ENCODE measurements around the gene AIMP2.

The AIMP2 gene

DNA sequence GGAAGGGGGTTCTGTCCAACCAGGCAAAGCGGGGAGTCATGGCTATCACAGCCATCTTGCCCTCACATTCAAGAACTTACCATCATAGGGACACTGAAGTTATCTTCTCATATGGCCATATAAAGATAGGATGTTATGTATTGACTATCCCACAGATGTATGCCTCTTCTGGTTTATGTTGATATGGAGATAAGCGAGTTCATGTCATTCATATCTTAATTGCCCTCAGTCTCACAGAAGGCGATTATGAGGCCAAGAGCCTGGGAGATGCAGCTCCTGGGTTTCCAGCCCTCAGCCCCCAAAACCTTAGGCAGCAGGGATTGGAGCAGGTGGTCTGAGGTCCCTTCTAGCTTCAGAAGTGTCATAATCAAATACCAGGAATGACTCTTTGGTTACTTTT lies 13.6 kb downstream of the AIMP2 start:
- Histone ChIP-seq H3K27me3 (ENCODE audit: control insufficient read depth, insufficient read depth, low read length) (no peaks in the 10 kb centered on the region), H3K36me3 (ENCODE audit: control insufficient read depth, insufficient read depth, low read length) (no peaks in the 10 kb centered on the region), H3K4me2 (ENCODE audit: low read length) (no peak overlapping the region), H3K27ac (no peak overlapping the region), H3K4me3 (ENCODE audit: low read depth, low read length) (no peak overlapping the region), H2AFZ (no peak overlapping the region), H3K9me3 (ENCODE audit: control insufficient read depth, low read length) (no peaks in the 10 kb centered on the region), H3K79me2 (peaks cover 10% of the 10 kb centered on the region), H3K9ac (no peak overlapping the region), H3K4me1 (peaks cover 15% of the 10 kb centered on the region)
- TF ChIP-seq, protein P1, sequence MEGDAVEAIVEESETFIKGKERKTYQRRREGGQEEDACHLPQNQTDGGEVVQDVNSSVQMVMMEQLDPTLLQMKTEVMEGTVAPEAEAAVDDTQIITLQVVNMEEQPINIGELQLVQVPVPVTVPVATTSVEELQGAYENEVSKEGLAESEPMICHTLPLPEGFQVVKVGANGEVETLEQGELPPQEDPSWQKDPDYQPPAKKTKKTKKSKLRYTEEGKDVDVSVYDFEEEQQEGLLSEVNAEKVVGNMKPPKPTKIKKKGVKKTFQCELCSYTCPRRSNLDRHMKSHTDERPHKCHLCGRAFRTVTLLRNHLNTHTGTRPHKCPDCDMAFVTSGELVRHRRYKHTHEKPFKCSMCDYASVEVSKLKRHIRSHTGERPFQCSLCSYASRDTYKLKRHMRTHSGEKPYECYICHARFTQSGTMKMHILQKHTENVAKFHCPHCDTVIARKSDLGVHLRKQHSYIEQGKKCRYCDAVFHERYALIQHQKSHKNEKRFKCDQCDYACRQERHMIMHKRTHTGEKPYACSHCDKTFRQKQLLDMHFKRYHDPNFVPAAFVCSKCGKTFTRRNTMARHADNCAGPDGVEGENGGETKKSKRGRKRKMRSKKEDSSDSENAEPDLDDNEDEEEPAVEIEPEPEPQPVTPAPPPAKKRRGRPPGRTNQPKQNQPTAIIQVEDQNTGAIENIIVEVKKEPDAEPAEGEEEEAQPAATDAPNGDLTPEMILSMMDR (IDR thresholded peaks at IDR 0.05), result no peak

DNA sequence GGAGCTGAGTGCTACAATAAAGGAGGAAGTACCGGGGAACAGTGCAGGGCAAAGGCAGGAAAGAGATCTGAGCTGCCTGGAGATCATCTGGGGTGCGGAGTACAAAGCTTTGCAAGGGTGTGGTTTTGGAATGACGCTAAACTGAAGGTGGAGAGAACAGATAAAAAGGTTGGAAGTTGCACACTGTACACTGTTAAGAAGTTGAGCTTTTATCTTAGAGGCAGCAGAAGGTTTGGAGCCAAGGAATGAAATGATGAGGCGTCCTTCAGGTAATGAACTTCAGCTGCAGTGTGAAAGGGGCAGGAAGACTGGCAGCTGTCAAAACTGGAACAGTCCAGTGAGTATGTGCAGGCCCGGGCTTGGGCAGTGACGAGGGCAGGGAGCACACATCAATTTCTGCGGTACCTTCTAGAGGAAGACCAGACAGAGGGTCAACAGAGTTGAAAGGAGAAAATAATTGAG lies 14.9 kb downstream of the AIMP2 start:
- peaks cover 11% of the 10 kb centered on the region for H3K79me2 ChIP-seq
- H3K27ac ChIP-seq, result no peak overlapping the region
- no peak overlapping the region for H3K4me2 ChIP-seq (ENCODE audit: low read length)
- TF ChIP-seq, protein P1 (IDR thresholded peaks at IDR 0.05), result no peak
- peaks cover 13% of the 10 kb centered on the region for H3K4me1 ChIP-seq
- no peak overlapping the region for H3K9ac ChIP-seq
- no peaks in the 10 kb centered on the region for H3K27me3 ChIP-seq (ENCODE audit: control insufficient read depth, insufficient read depth, low read length)
- no peak overlapping the region for H2AFZ ChIP-seq
- H3K36me3 ChIP-seq (ENCODE audit: control insufficient read depth, insufficient read depth, low read length), result no peaks in the 10 kb centered on the region
- no peaks in the 10 kb centered on the region for H3K9me3 ChIP-seq (ENCODE audit: control insufficient read depth, low read length)
- H3K4me3 ChIP-seq (ENCODE audit: low read depth, low read length), result no peak overlapping the region

DNA sequence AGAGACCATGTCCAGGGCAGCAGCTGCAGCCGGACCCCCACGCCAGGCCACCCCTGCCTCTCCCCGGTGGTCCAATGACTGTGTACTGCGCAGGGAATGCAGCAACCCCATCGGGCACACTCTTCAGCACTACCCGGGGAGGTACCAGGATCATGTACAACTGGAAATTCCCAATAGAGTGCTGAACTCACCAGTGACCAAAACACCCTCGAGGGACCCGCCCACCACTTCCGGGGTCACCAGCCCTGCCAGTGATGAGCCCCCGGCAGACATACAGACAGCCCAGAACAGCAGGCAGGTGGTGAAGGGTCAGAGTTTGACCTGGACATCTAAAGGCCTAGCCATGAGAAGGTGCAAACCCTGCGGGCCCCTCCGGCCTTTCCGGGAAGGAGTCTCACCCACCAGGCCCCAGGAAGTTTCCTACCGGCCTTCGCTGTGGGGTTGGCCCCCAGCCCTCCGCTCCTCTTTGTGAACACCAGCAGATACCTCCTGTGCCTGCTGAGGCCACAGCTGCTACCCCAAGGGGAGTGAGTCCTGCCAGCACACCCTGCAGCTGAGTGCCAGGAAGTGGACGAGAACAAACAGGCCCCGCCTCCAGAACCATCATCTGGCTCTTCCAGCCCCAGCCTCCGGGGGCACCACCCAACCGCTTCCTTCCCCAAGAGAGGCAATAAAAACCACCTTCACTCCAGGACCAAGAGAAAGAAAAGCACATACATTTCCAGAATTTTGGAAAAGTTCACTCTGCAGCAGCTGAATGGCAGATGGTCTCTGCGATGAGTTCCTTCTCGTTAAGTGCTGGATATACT lies 17.1 kb downstream of the AIMP2 start:
- no peaks in the 10 kb centered on the region for H3K9me3 ChIP-seq (ENCODE audit: control insufficient read depth, low read length)
- no peaks in the 10 kb centered on the region for H3K27me3 ChIP-seq (ENCODE audit: control insufficient read depth, insufficient read depth, low read length)
- H2AFZ ChIP-seq, result no peak overlapping the region
- H3K4me3 ChIP-seq (ENCODE audit: low read depth, low read length), result no peak overlapping the region
- H3K4me2 ChIP-seq (ENCODE audit: low read length), result no peak overlapping the region
- H3K4me1 ChIP-seq, result peaks cover 1% of the 10 kb centered on the region
- peaks cover 14% of the 10 kb centered on the region for H3K79me2 ChIP-seq
- peak overlapping the region; percentile 6 for H3K27ac ChIP-seq
- TF ChIP-seq, protein P1 (IDR thresholded peaks at IDR 0.05), result no peak
- H3K9ac ChIP-seq, result no peak overlapping the region
- H3K36me3 ChIP-seq (ENCODE audit: control insufficient read depth, insufficient read depth, low read length), result no peaks in the 10 kb centered on the region

DNA sequence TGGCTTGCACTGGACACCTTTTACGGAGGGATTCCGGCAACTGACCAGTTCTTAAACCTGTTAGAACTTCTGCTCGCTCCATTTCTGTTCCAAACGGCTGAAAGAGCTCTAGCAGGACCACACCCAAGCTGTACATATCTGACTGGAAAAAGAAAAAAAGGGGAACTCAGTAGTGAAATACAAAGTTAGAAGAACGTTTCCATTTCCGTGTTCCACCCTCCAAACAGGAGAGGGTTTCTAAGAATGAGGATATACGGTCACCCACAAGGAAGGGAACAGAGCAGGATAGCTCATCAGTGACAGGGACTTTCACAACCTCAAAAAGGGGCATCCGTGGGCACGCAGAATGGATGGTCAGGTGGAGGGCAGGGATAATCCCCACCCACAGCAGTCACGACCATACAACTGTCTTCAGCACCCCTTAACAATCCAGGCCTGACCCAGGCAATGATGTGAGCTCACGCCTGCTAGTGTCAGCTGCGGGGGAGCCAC lies 17.8 kb downstream of the AIMP2 start:
- TF ChIP-seq, protein P1 (IDR thresholded peaks at IDR 0.05), result no peak
- H3K27me3 ChIP-seq (ENCODE audit: control insufficient read depth, insufficient read depth, low read length), result no peaks in the 10 kb centered on the region
- peaks cover 14% of the 10 kb centered on the region for H3K79me2 ChIP-seq
- H3K36me3 ChIP-seq (ENCODE audit: control insufficient read depth, insufficient read depth, low read length), result no peaks in the 10 kb centered on the region
- no peak overlapping the region for H2AFZ ChIP-seq
- no peak overlapping the region for H3K4me2 ChIP-seq (ENCODE audit: low read length)
- H3K4me1 ChIP-seq, result peaks cover 6% of the 10 kb centered on the region
- H3K27ac ChIP-seq, result peak overlapping the region; percentile 6
- H3K4me3 ChIP-seq (ENCODE audit: low read depth, low read length), result no peak overlapping the region
- H3K9me3 ChIP-seq (ENCODE audit: control insufficient read depth, low read length), result no peaks in the 10 kb centered on the region
- H3K9ac ChIP-seq, result no peak overlapping the region
